Kidney tubule cell (primary cell): Measurements from ENCODE around the gene B4GALT5.

ENCODE experiments used
- DNase-seq: peaks from one replicate; pipeline ENCODE4 v3.0.0-alpha.2; 2018; ENCODE audit warnings: low spot score

The B4GALT5 gene

GRCh38 chr20:49583669-49584417, 129.8 kb downstream of the B4GALT5 start:
- peak; percentile 41 for DNase-seq

- DNase-seq: no peak
These were observed 130.4 kb downstream of the B4GALT5 start for GRCh38 chr20:49583343-49583668.
